Measurements from ENCODE around the gene OTUD6A.
"Not testable (repeated sequence)": the region's sequence is repeated elsewhere in the genome, so short reads cannot be mapped to it uniquely, and the experiment has no call there.

The OTUD6A gene

DNA sequence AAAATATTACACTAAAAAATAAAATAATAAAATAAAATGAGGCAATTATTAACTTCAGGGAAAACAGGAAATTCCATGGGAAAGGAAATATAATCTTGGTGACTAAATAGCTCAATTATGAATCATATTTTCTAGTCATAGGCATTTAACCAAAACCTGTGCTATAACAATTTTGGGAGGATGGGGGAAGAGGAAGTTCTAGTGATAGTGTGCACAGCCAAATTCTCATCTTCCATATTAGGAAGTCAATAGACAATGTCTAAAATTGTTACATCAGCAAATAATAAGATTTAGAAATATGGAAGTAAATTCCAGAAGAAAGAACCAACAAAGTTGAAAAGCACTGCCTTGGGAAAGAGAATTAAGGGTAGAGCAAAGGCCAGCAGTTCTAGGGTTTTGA, 15.3 kb upstream of the OTUD6A start:
- peak; percentile 57 to 58 for DNase-seq (ENCODE audit: low read depth in 2 of 2)

DNA sequence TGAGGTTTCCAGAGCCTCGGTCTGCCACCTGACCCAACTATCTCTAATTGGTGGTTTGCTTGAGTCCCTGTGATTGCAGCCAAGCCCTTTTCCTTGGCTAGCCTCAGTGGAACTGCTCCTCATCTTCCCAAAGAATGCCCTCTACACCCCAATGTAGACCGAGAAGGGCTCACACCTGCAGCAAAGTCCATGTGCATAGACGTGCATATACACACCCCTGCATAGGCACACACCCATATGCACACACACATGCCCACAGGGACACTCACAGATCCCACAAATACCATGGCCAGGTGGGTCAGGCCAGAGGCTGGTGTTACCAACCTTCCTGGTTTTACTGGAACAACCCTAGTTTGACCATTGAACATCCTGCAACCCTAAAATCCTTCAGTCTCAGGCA, 12.9 kb upstream of the OTUD6A start:
- DNase-seq (ENCODE audit: low read depth in 2 of 2): no peak

DNA sequence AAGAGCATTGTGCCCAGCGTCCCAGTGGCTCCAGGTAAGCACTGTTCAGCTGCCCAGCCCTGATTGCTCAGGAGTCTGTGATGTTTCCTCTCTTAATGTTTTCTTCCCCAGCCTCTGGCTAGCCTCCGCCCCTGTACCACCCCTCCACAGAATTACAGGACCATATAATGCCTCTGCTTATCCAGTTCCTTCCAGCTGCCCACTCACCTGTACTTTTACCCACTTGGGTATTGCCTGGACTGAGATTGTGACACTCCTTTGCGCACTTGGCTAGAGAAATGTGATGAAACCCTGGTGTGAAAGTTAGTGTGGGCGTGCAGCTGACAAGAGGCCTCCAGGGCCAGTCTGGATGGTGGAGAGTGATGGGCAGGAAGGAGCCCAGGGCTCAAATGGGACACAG, 12.3 kb upstream of the OTUD6A start, which contains the start of gene AWAT2:
AWAT2 (minus strand) TSS at position 14 of the 400 bp plus-strand sequence; CDS start at position 8, 6 bp downstream.
- DNase-seq (ENCODE audit: low read depth in 2 of 2): no peak

DNA sequence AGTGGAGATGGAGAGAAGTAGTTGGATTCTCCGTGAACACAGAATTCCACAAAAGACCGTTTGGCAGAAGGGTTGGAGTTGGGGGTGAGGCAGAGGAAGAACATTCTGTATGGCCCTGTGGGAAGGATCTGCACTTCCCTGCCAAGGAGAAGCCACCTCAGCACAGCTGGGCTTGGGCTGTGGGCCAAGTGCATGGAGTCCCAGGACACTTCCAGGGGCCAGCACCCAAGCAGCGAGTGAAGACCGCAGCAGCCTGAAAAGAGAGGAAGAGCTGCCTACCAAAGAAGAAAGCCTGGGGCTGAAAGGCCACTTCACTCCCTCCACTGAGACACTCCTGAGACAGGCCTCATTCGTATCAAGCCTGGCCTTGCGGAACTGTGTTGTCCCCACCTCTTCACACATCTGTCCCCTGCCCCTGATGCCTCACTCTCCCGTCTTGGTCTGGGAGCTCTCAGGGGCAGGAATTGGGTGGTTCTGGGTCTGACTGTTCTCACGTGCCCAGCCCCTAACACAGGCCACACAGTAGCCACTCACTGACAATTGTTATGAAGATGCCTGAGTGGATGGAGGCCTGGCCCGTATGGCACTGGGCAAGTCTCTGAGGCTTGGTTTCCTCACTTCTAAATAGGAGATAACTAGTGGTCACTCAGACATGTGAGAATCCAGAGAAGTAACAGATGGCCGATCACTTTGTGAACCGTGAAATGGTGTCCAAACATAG, 9.2 kb upstream of the OTUD6A start:
- no peak for DNase-seq (ENCODE audit: low read depth in 2 of 2)

DNA sequence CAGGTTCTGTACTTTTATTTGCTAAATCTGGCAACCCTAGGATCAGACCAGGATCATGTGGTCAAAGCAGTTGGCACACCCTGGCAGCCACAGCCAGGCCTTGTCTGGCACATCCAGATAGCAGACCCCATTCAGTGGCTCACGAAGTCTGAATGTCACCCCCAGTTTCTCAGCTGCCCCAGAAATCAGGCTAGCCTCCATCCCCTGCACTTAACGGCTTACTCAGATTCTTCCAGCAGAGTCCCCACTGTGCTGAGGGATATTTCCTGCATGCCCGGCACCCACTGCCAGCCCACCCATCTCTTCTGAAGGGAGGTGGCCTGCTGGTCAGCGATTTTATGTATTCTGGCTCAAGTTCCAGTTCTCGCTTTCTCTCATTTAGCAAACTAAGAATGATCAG, 7.9 kb upstream of the OTUD6A start:
- no peak for DNase-seq (ENCODE audit: low read depth in 2 of 2)

DNA sequence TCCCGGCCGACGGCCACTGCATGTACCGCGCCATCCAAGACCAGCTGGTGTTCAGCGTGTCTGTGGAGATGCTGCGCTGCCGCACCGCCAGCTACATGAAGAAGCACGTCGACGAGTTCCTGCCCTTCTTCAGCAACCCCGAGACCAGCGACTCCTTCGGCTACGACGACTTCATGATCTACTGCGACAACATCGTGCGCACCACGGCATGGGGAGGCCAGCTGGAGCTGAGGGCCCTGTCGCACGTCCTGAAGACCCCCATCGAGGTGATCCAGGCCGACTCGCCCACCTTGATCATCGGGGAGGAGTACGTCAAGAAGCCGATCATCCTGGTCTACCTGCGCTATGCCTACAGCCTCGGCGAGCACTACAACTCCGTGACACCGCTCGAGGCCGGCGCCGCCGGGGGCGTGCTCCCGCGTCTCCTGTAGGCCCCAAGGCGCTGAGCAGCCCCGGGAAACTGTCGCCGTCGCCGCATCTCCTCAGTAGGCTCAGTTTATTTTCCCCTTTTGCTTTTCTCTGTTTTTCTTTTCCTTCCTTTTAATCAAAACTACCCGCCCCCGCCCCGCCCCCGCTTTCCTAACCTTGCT, 799 bp downstream of the OTUD6A start:
- no peak for DNase-seq (ENCODE audit: low read depth in 2 of 2)

DNA sequence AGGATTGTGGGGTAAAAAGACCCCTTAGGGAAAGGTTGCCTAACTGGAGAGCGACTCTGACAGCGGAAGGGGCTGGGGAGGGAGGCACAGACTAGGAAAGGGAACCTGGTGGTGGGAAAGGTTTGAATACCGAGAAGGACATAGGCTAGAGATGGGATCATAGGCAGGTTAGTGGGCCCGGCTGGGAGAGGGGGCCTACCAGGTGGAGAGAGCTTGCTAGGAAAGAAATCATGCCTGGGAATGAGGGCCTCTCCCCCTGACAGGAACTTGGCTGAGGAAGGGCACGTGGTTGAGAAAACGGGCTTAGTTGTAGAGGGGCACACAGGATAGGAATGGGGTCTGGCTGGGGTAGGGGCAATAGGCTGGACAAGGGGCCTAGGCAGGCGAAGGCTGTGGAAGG, 4.4 kb downstream of the OTUD6A start:
- no peak for DNase-seq (ENCODE audit: low read depth in 2 of 2)

DNA sequence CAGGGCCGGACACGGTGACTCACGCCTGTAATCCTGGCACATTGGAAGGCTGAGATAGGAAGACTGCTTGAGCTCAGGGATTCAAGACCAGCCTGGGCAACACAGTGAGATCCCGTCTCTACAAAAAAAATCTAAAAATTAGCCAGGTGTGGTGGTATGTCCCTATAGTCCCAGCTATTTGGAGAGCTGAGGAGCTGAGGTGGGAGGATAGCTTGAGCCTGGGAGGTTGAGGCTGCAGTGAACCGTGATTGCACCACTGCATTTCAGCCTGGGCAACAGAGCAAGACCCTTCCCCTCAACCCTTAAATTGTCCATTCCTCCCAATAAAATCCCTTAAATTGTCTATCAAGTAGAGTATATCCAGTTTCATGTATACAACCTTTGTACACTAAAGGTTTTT, 17.0 kb downstream of the OTUD6A start:
- no peak for DNase-seq (ENCODE audit: low read depth in 2 of 2)

DNA sequence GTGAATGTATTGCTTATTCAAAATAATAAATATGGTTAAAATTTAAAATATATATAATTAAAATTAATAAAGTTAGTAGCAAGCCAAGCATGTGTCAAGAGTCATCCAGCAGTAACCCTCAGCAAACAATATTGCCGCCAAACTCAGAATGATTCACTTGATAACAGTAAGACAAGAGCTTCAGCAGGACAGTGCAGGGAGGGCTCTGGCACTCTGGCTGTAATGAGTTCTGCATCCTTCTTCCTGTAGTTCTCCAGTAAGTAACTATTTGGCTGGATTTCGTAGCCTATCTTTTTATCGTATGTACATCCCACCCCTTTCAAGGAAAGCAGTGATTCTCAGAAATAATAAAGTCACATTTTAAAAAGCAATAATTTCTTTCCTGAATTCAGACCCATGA, 17.6 kb downstream of the OTUD6A start:
- DNase-seq (ENCODE audit: low read depth in 2 of 2): no peak

DNA sequence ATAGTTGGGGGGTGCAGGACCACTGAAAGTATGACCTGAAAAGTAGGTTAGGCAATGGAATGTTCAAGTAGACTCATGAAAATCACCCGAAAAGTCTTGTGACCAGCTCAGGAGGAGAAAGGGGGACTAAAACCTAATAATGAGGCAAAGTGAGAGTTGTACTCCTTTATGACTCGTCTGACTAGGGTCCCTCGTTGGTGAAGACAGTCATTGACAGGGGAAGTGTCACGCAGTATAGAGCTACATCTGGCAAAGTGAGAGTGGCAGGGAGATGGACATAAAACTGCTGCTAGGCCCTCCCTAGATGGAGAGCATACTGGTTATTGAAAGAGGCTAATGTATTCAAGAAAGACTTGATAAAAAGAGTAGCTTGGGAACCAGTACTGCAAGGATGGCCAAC, 20.5 kb downstream of the OTUD6A start:
- no peak for DNase-seq (ENCODE audit: low read depth in 2 of 2)

DNA sequence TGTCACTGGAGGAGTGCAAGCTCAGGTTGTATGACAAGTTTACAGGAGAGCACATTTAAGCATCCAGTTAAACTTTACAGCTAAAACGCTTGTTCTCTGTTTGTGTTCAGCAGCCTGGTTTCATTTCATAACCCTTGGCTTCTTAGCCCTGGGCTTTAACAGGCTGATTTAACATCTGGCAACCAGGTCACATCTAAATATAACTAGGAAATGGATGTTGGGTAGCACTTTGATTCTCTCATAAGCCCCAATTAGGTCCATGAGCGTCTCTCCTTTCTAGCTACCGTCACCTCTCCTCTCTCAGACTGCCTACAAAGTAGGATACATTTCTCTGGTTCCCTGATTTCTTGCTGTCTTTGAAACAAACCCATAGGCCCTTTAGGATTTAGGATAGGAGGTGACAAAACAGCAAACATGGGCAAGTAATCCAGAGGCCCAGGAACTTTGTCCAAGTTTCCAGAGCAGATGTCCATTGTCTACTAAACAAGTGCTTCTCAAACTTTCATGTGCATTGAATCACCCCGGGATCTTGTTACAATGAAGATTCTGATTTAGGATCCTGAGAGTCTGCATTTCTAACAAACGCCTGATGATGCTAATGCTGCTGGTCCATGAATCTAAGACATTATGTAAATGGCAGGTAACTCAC, 22.5 kb downstream of the OTUD6A start:
- DNase-seq (ENCODE audit: low read depth in 2 of 2): no peak

DNA sequence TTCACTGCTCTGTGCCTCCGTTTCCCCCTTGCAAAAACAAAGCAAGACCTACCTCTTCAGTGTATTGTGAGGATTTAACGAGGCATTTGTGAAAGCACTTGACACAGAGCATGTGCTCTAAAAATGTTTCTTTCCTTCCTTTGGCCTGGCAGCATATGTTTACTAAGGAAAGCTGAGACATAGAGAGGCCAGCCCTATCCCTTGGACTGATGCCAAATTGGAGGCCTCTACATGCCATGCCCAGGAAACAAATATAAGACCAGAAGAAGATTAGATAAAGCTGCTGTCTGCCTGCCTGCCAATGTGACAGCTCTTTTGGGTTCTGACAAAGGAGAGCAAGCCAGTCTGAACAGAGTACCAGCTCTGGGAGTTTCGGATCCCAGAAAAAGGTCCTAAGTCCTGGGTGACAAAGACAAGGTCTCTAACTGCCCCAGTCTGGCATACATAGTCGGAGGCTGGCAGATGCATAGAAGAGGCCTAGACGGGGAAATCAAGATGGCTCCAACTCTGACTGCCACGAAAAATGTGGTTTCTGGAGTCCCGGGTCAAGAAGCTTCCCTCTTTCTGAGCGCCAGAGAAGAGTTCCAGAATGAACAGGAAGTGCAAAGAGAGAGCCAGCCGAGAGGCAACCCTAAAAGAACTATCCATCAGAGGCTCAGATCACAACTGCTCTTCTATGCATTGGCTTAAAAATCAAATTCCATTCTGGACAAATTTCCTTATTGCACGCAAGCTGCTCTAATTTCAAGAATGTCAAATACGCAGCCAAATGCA, 25.8 kb downstream of the OTUD6A start:
- peak; percentile 9 to 19 for DNase-seq (ENCODE audit: low read depth in 2 of 2)

DNA sequence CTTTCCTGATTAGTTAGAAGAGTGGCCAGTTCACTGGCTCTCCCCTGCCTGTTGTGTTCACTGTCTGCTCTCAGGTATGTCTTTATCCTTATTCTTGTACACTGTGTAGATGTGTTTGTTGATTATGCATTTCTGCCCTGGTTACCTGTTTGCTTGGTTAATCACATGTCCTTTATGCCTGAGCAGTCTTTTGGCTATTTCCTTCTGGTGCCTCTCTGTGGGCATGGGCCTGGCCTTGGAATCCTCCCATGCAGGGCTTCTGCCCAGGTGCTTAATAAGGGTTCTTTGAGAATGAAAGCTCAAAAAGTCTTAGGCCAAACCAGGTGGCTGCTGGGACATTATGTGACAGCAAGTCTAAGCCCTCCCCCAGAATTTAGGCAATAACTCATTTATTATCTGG, 26.5 kb downstream of the OTUD6A start:
- no peak for DNase-seq (ENCODE audit: low read depth in 2 of 2)

DNA sequence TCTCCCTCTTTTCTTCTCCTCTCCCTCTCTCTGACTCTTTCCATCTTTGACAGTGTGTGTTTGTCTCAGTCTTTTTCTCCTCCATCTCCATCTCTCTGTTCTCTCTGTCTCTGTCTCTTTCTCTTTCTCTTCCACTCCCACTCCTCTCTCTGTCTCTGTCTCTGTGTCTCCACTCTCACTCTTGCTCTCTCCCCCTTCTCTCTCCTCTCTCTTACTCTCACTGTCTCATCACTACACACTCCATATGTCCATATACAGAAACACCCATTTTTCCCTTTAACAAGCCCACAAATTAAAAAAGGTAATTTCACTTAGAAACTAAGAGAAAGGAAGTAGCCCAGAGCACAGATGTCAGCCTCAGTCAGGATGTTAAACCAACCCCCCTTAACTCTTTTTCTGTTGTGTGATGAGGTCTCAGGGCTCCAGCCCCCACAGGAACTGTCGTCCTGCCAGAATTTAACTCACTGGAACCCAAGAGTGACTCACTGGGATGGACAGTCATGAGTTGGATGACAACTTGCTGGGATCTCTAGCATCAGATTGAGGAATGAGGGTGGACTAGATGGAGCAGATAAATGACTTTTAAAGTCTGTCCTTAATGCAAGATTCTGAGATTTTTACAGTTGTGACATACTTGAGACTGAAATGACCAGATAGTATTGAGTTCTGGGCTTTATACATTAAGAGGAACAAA, 27.5 kb downstream of the OTUD6A start:
- DNase-seq (ENCODE audit: low read depth in 2 of 2): peak in 1 of 2 experiments; percentile 15

DNA sequence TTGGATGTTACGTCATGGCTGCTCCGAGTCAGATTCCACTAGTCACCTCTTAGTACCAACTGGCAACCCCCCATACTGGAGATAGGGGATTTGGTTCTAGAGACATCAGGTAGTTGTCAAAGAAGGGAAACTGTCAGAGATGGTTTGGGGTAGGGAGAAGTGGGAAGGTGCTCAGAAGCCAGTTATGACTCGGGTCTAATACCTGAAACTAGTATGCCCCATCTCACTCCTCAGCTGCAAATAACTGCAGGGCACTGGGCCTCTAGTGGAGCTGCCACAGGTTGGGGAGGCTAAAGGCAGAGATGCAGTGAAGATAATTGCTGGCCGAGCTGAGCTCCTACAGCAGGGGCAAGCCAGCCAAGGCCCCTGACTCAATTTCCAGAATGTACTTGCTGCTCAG, 30.0 kb downstream of the OTUD6A start:
- DNase-seq (ENCODE audit: low read depth in 2 of 2): no peak

DNA sequence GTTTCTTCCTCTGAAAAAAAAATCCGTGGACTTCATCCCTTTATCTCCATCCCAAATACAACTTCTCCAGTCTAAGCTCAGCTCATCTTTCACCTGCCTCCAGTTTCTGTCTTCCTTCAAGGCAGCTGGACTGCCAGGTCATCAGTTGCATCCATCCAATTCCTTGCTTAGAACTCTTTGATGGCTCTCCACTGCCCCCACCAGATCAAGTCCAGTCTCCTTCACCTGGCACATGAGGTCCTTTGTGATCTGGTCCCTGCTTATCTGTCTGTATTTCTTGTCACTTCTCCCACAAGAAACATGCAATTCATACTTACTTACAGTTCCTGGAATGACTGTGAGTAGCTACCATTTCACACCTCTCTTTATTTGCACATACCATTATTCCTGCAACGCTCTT, 33.8 kb downstream of the OTUD6A start:
- no peak for DNase-seq (ENCODE audit: low read depth in 2 of 2)

DNA sequence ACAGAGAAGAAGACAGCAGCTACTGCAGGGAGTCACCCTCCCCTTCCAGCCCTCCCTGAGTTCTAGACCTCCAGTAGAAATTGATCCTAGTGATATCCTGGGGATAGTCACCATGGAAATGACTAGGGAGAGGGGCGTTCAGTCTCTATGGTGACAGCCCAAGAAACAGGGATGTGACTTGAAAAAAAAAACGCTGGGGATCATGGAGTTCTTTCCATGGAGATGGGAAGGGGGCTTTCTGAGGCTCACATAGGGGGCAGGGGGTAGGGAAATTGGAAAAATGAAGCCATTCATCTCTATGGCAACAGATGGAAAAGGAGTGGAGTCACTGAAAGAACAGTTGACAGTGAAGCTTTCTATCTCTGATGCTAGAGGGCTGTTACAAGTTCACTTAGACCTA, 43.0 kb downstream of the OTUD6A start:
- DNase-seq (ENCODE audit: low read depth in 2 of 2): no peak

DNA sequence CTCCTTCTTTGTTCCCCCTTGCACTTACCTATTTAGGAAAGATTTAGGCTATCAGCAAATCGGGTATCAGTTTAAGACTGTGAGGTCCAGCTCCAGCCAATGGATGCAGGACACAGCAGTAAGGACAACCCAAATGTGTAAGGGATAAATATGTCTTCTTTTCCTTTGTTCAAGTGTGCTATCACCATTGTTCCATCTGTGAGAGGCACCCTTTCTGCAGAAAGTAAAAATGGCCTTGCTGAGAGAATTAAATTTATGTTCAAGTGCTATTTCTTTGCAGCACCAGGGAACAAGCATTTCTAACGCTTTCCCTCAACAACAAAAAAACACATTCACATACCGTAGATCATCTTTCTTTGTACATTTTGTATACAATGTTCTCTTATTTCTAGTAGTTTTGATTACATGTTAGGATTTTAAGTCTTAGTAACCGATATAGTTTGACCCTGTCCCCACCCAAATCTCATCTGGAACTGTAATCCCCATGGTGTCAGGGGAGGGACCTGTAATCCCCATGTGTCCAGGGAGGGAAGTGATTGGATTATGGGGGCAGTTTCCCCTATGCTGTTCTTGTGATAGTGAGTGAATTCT, 49.3 kb downstream of the OTUD6A start:
- DNase-seq (ENCODE audit: low read depth in 2 of 2): not testable (repeated sequence)

All from fibroblast of skin of left biceps (primary cell).